Stimulated activated CD4-positive, alpha-beta T cell treated with anti-CD3 and anti-CD28 coated beads, Interleukin-12 subunit alpha, Interleukin-12 subunit beta, amount 100 ng/mL, for 48 hours (primary cell): Measurements from ENCODE around the gene HIGD2B.
"Not testable (repeated sequence)": the region's sequence is repeated elsewhere in the genome, so short reads cannot be mapped to it uniquely, and the experiment has no call there.

Source experiments
- DNase-seq, 3 donors: peaks; one replicate each; pipeline ENCODE4 v3.0.0-alpha.2; 2020; ENCODE audit warnings: low read depth in 2 of 3, low spot score in 1 of 3

Gene HIGD2B

DNA sequence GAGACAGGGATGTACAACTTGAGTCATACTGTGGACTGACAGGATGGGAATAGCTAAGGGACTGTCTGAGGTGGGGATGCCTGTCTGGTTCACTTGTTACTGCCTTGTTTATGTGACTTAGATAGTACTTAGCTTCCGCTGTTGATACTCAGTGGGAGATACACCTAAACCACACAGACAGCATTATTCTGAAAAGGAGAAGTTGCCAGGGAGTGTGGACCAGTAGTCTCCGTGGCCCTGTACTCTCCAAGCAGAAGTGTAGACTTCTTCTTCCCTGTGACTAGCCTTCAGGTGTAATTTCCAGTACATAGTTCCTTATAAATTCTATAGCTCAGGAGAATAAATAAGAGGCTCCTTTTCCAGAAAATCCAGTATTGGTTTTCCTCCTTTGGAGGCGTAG is 5.1 kb downstream of the HIGD2B start:
- no peak for DNase-seq

DNA sequence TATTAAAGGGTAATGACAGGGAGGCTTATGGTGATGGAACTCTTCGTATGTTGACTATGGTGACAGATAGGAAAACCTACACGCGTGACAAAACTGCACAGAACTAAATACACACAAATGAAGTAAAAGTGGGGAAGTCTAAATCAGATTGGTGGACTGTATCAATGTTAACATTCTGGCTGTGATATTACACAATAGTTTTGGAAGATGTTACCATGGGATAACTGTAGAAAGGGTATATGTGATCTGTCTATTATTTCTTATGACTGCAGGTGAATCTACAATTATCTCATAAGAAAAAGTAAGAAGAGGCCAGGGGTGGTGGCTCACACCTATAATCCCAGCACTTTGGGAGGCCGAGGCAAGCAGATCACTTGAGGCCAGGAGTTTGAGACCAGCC is 9.1 kb downstream of the HIGD2B start:
- no peak for DNase-seq

- no peak for DNase-seq
Observed at GRCh38 chr15:72671525-72671924, 14.5 kb downstream of the HIGD2B start.

DNA sequence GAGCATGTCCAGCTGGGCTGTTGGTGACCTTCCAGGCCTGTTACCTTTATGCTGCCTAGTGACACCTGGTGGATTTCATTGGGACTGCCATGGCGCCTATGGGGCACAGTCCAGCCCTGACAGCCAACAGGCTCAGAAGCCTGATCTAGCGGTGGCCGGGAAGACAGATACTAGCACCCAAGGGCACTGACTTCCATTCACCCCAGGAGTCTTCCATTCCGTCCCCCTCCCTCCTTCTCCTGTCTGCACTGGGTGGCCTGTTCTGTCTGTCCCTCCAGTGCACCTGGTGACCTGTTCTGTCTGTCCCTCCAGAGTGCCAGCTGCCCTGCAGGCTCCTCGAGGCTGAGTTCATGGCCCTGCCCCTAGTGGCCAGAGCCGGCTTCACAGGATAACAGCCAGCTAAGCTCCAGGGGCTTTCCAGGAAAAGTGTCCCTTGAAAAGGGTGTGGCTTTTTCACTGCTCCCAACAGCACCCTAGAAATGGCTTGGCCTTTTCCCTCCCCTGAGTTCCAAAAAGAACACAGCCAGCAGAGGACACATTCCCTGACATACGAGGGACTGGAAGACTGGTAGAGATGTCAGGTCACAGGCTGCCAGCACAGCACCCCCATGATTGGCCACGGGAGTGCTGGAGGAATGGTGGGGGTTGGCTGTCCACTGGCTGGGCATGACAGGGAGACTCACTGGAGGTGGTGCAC is 15.2 kb downstream of the HIGD2B start:
- peak; percentile 54 to 66 (median 66) for DNase-seq

DNA sequence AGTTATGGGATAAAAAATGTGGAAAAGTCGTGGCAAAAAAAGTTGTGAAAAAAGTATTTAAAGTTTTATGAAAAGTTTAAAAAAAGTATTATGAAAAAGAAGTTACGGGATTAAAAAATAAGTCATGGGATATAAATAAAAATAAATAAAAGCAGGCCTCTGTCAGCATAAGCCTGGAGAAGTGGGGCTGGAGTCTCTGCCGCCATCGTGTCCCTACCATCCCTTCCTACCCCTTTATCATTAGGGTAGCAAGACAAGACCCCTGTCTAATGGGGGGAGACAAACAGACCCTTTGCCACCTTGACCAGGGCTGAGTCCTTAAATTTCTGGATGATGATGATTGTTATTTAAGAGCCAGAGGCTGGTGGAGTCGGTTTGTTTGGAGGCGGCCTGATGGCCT is 16.2 kb downstream of the HIGD2B start:
- DNase-seq = not testable (repeated sequence)

- not testable (repeated sequence) for DNase-seq
Observed at GRCh38 chr15:72665706-72666105, 20.3 kb downstream of the HIGD2B start.

DNA sequence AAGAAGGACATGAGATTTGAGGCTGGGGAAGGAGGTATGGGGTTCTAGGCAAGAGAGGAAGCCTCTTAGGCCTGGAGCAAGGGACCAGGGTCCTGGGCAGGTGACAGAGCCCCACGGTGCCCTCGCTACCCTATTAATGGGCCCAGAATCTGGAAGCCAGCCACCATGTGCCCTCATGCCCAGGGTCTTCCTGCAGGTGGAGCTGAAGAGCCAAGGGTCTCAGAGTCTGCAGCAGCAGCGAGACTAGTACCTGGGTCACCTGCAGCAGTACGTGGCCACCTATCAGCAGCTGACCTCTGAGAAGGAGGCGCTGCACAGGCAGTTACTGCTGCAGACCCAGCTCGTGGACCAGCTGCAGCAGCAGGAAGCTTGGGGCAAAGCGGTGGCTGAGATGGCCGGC is 22.1 kb downstream of the HIGD2B start:
- DNase-seq = not testable (repeated sequence)

DNA sequence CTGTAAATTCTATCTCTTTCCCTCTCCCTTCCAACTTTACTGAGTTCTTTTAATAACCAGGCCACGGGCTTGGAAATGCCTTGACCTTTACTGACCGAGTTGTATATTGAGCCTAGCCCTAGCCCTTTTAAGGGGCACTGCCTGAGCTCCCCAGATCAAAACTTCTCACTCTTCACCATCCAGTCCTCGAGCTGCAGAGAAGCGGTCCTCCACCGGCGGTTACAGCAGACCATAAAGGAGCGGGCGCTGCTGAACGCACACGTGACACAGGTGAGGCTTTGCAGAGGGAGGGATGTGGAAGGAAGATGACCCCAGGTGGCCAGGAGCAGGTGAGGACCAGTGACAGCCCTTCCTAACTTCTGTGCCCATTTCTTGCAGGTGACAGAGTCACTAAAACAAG is 24.9 kb downstream of the HIGD2B start:
- not testable (repeated sequence) for DNase-seq

- DNase-seq = not testable (repeated sequence)
Observed at GRCh38 chr15:72656014-72656413, 30.0 kb downstream of the HIGD2B start.

GRCh38 chr15:72654397-72654796 is 31.6 kb downstream of the HIGD2B start, which contains the start of gene GOLGA6B:
Gene GOLGA6B, plus strand, starts transcription at chr15:72654697. Its CDS starts 41 bp downstream, at chr15:72654738.
- DNase-seq = not testable (repeated sequence)

GRCh38 chr15:72648631-72649253 is 37.2 kb downstream of the HIGD2B start:
- not testable (repeated sequence) for DNase-seq

- not testable (repeated sequence) for DNase-seq
Observed at GRCh38 chr15:72642271-72642670, 43.7 kb downstream of the HIGD2B start.

DNA sequence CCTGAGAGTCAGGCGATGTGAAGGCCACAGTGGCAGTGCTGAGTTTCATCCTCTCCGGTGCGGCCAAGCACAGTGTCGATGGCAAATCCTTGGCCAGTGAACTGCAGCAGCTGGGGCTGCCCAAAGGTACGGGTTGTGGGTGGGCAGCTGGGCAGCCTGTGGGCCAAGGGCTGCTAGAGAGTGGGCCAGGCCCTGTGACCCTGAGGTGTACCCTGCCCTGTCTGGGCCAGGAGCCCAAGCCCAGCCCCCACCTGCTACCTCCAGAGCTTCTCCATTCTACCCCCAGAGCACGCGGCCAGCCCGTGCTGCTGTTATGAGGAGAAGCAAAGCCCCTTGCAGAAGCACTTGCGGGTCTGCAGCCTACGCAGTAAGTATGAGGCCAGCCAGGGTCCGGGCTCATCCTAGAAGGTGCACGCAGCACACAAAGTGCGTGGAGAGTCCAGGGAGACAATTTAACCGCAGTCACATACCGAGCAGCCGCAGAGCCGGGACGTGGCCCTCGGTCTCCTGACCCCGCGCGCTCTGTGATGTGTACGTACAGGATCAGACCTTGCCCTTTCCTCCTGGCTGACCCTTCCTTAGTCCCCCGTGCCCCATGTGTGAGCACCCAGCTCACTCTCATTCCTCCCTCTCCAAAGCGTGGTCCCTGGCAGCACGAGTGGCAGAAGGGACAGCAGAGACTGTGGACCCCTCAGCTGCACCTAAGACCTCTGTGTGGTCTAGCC is 46.1 kb downstream of the HIGD2B start:
- not testable (repeated sequence) for DNase-seq

GRCh38 chr15:72636519-72637282 is 49.3 kb downstream of the HIGD2B start:
- peak; percentile 13 to 55 (median 48) for DNase-seq

DNA sequence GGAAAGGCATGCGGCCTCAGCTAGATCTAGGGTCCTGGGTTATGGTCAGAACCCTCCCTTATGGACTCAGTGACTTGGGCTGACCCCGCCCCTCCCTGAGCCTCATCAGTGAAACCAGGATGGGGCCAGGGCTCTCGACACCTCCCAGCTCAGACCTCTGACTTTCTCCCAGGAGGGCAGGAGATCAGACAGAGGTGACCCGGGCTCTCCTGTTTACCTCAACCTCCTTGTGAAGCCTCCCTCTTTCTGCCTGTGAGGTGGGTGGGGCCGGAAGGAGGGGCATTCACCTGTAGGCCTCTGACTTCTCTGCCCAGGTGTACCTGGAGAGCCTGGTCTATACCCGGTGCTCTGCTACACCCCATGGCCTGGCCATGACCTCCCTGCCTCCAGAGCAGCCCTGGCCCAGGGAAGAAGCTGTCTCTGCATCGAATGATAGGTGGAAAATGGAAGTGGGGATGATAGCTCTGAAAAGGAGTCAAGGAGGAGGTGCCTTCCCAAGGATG is 56.9 kb downstream of the HIGD2B start:
- not testable (repeated sequence) for DNase-seq

DNA sequence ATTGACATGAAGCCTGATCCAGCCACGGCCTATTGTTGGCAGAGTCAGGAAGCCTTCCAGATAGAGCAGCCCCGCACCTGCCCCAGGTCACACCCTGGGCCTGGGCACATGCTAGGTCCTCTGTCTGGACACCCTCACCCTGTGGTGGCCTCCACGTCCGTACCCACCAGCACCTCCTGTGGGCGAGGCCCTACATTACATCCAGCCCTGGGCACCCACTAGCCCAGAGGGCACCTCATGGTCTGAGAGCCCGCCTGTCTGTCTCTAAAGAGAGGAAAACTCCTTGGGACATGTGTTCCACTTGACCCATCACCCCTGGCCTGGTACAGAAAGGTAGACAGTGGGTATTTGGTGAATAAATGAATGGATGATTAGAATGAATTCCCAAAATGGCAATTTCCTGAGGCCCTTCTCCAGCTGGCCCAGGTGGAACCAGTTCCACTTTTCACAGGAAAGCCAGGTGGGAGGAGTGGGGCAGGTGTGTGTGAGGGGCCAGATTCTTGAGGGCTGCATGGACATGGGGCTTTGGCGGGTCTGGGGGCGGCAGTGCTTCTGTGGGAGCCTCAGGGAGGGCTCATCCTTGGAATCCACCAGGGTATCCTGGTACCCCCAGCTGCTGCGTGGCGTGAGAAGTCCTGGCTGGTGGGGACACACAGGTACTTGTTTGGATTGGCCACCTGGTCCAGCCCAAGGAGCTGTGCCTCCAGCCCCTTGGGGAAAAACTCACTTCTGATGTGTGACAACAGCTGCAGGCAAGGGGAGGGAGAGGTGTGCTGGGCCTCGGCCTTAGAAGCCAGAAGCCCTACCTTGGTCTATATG is 57.5 kb downstream of the HIGD2B start:
- DNase-seq = peak in 1 of 3 donors; percentile 12

- not testable (repeated sequence) for DNase-seq
Observed at GRCh38 chr15:72626153-72626552, 59.8 kb downstream of the HIGD2B start.
